ENCODE results near the gene PDIA6.

GRCh38 chr2:10779776-10780490 lies 32.7 kb downstream of the PDIA6 start:
- TF ChIP-seq CTCF (IDR thresholded peaks at IDR 0.05) = no peak
- no peak for TF ChIP-seq POLR2A (IDR thresholded peaks at IDR 0.05)
